ENCODE results near the gene COL4A4.

COL4A4 gene

GRCh38 chr2:226991663-226992062 lies 172.3 kb downstream of the COL4A4 start:
- FAIRE-seq, result no peak
- DNase-seq (ENCODE audit: insufficient read length, low spot score), result no peak

DNA sequence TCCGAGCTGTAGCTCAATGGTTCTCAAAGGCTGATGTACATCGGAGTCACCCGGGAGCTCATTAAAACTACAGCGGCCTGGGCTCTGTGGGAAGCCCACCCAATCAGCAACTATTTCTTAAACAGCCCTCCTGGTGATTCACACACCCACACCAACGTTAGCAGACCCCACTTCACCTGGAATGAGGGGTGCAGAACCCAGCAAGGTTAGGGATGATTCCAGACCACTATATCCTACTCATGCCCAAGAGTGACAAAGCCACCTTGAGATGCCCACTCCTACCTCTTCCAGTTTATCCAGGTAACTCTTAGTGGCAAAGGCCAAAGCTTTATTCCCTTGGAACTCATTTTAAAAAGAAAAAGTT lies 178.4 kb downstream of the COL4A4 start:
- DNase-seq (ENCODE audit: insufficient read length, low spot score) (no peak), FAIRE-seq (no peak)

GRCh38 chr2:226984750-226985582 lies 179.0 kb downstream of the COL4A4 start:
- DNase-seq (ENCODE audit: insufficient read length, low spot score), result peak; percentile 56
- FAIRE-seq, result no peak

DNA sequence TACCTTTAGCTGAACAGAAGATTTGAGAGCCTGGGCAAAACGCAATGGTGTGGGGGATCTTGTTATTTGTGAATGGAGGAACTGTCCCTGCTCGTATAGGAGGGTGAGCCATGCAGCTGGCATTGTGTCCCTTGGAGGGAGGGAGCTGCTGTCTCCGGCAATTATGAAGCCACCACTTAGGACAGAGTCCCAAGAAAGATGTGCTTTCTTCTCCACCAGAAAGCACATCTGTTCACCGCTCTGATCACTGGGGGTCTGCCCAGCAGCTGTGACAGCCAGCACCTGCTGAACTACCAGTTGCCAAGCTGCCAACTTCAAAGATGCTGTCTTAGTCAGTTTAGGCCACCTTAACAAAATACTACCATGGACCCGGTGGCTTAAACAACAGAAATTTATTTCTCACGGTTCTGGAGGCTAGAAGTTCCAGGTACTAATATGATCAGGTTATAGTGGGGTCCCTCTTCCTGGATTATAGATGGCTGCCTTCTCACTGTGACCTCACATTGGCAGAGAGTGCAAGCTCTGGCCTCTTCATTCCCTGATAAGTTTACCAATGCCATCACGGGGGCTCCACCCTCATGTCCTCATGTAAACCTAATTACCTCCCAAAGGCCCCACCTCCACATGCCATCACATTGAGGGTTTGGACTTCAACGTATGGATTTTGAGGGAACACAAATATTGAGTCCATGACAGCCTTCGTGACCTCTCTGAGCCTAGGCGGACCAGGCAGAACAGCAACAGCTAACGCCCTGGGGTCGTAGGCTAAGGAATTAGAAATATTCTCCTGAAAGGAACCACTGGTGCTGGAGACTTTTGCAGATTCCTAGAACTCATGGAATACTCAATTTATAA lies 179.9 kb downstream of the COL4A4 start:
- DNase-seq (ENCODE audit: insufficient read length, low spot score) (no peak), FAIRE-seq (no peak)

GRCh38 chr2:226981791-226982326 lies 182.1 kb downstream of the COL4A4 start:
- FAIRE-seq, result no peak
- no peak for DNase-seq (ENCODE audit: insufficient read length, low spot score)

GRCh38 chr2:226979004-226979403 lies 185.0 kb downstream of the COL4A4 start:
- FAIRE-seq (no peak), DNase-seq (ENCODE audit: insufficient read length, low spot score) (no peak)

DNA sequence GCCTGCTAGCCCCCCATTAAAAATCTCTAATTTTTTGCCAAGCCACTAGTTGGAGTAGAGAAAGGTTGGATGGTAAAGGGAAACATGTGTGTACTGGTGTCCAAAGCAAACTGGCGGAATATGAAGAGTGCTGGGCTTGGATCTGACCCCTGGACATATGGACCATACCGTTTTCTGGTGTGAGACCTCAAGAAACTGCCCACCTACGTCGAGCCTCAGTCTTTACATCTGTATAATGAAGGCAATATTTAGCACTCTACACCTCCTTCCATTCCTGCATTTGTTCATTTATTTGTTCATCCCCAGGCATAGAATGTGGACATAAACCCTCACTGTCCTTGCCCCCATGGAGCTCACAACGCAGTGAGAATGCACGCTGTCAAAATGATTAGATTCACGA lies 185.7 kb downstream of the COL4A4 start:
- FAIRE-seq, result no peak
- no peak for DNase-seq (ENCODE audit: insufficient read length, low spot score)

DNA sequence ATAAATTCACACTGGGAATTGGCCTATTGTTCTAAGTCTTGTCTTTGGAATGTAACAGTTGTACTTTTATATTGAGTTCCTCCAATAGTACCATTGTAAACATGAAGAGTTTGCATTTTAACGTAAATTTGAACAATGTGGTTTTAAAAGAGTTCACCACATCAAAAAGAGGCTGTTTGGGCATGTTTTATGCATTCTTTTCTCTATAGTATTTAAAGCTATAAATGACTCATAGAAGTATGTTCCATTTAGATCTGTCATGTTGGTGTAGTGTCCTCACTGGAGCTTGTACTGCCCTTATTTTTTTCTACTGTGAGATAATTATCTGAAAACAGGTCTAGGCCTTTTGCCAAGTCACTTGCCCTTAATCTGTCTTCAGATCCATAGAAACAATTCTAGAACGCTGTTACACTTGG lies 186.2 kb downstream of the COL4A4 start:
- FAIRE-seq (no peak), DNase-seq (ENCODE audit: insufficient read length, low spot score) (peak; percentile 70)

GRCh38 chr2:226973816-226974215 lies 190.2 kb downstream of the COL4A4 start:
- FAIRE-seq (no peak), DNase-seq (ENCODE audit: insufficient read length, low spot score) (no peak)

GRCh38 chr2:226971770-226972169 lies 192.2 kb downstream of the COL4A4 start:
- DNase-seq (ENCODE audit: insufficient read length, low spot score), result no peak
- no peak for FAIRE-seq

DNA sequence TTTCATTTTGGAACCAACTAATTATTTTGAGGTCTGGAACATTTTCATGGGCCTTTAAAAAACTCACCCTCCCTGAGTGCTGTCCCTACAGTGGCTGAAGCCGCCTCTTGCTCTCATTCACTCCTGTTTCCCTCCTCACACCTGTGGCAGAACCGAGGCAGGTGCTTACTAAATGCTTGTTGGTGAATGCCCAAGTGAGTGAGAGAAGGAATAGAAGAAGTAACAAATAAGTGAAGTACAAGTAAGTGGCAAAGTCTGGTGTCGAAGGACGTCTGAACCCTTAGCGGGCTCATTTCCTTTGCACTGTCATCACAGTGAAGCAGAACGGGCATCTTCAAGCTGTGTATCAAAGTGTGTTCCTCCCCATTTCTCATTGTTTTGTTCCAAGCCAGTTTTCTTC lies 192.9 kb downstream of the COL4A4 start:
- FAIRE-seq (no peak), DNase-seq (ENCODE audit: insufficient read length, low spot score) (no peak)

DNA sequence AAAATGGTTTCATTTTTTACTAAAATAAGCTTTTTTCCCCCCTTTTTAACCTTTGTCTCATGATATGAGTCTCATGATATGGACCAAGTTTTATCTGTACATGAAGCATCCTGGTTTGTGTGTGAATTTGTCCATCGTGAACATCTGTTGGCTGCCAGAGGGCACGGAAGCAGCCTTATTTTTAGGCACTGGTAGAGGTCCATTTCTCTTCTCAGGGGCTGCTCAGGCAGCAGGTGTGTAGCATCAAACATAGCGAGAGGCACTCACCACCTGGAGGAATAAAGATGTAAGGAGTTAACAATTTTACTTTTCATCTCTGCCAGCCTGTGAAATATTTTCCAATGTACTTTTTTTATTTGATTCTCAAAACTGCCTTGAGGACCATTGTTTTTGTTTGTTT lies 193.6 kb downstream of the COL4A4 start:
- DNase-seq (ENCODE audit: insufficient read length, low spot score) (no peak), FAIRE-seq (no peak)

DNA sequence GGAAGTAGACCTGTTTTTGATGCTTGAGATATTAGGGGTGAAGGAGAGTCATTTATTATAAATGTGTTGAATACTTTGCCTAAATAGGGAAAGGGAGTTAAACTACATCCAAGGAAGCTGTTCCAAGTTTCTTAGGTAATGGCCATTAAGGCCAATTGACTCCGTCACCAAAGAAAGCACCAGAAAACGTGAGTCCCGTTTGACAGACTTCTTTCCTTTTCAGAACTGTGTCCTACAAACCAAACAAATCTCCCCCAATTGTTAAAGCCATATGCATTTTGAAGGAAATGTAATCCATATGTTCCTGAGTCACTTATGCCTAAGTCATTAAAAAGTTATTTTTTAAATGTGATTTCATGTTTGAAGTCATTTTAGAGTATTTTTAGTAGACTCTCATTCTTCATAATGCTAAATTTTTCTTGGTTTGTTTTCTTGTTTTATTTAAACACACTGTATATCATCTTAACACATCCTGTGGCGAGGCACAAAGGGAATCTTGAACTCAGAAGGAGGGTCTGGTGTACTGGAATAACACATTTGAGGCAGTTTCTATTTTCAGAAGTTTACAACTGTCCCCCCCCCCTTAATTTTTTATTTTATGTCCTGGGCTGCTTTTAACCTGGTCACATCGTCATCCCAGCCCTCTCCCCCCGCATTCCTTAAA lies 194.5 kb downstream of the COL4A4 start:
- FAIRE-seq (no peak), DNase-seq (ENCODE audit: insufficient read length, low spot score) (no peak)

DNA sequence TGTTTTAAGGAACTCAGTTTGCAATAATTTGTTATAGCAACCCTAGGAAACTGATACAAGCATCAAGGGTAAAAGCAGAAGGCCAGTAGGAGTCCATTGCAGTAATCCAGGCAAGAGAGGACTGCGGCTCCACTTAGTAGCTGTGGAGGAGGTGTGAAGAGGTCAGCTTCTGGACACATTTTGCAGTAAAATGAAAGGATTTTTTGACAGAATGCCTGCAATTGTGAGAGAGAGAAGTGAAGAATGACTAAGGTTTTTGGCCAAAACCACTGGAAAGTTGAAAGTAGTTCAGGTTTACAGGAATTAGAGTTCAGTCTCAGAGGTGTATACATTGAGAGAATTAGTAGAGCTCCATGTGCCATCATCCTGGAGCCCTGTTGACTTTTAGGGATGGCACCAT lies 198.6 kb downstream of the COL4A4 start:
- no peak for FAIRE-seq

DNA sequence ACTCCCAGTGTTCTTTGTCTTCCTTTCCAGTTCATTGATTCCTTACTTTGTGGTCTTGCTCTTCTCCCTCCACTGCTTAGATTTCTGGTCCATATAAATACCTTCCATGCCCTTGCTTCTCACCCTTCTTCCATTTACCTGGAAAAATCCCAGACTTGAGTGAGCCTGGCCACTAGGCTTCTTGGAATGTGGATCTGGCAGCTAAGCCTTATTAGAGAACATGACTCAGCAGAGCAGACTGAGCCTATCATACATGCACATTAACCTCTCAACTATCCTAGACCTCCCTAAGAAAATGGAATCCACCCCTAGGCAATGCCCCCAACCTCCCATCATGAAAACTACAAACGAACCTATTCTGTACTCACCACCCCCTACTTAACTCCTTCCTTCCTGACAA lies 200.5 kb downstream of the COL4A4 start:
- DNase-seq (ENCODE audit: insufficient read length, low spot score), result peak; percentile 21
- FAIRE-seq, result no peak

More for the DNA sequence above, 198.6 kb downstream of the COL4A4 start:
- no peak for DNase-seq (ENCODE audit: insufficient read length, low spot score)

GRCh38 chr2:226962176-226962773 lies 201.7 kb downstream of the COL4A4 start:
- DNase-seq (ENCODE audit: insufficient read length, low spot score) (no peak), FAIRE-seq (no peak)

GRCh38 chr2:226959418-226959817 lies 204.6 kb downstream of the COL4A4 start:
- DNase-seq (ENCODE audit: insufficient read length, low spot score) (no peak), FAIRE-seq (no peak)

- DNase-seq (ENCODE audit: insufficient read length, low spot score) (no peak), FAIRE-seq (no peak)
Observed at GRCh38 chr2:226956659-226957058, 207.3 kb downstream of the COL4A4 start.

GRCh38 chr2:226953826-226954225 lies 210.2 kb downstream of the COL4A4 start:
- FAIRE-seq (no peak), DNase-seq (ENCODE audit: insufficient read length, low spot score) (no peak)

DNA sequence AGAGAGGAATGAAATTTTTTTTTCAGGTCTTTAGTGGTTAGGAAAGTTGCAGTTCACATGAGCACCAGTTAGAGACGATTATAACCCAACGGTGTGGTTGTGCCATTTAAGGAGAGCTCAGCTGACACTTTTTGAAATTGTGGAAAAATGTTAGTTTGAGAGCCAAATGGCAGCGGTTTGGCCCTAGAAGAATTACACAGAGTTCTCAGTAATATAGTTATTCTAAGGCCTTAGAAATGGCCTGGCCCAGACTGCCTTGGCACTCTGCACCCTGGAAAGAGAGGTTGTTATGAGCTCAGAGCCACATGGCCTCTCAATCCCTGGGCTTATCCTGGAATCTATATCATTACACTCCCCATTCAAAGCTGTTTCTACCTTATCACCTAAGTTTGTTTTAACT lies 210.8 kb downstream of the COL4A4 start:
- FAIRE-seq (no peak), DNase-seq (ENCODE audit: insufficient read length, low spot score) (no peak)
